HEK293 (cell line): ENCODE results near the gene E4F1.

Experiments used
- BCL11A ChIP-seq: fragments of 450-650 bp; formaldehyde crosslinking; IDR thresholded peaks from 2 replicates; pipeline ENCODE4 v1.5.1; 2016; ENCODE audit warnings: low read depth, missing biosample characterization, missing genetic modification characterization
- KLF10 ChIP-seq: fragments of 450-650 bp; IDR thresholded peaks from 2 replicates; pipeline ENCODE4 v1.5.1; 2018; ENCODE audit warnings: missing biosample characterization, mild to moderate bottlenecking, missing genetic modification characterization
- SP7 ChIP-seq: fragments of 450-650 bp; formaldehyde crosslinking; IDR thresholded peaks from 2 replicates; pipeline ENCODE4 v1.5.1; 2016; ENCODE audit warnings: missing biosample characterization, missing genetic modification characterization
- WT1 ChIP-seq: fragments of 450-650 bp; formaldehyde crosslinking; IDR thresholded peaks from 2 replicates; pipeline ENCODE4 v1.5.1; 2016; ENCODE audit warnings: missing biosample characterization, missing genetic modification characterization
- ZEB2 ChIP-seq: fragments of 450-650 bp; formaldehyde crosslinking; IDR thresholded peaks from 2 replicates; pipeline ENCODE4 v1.5.1; 2016; ENCODE audit warnings: missing biosample characterization, missing genetic modification characterization
- ZFP69B ChIP-seq: fragments of 450-650 bp; formaldehyde crosslinking; IDR thresholded peaks from 2 replicates; pipeline ENCODE4 v1.5.1; 2016; ENCODE audit warnings: missing biosample characterization, missing genetic modification characterization
- ZNF138 ChIP-seq: fragments of 450-650 bp; formaldehyde crosslinking; IDR thresholded peaks from 2 replicates; pipeline ENCODE4 v1.5.1; 2016; ENCODE audit warnings: missing biosample characterization, missing genetic modification characterization, borderline replicate concordance
- ZNF155 ChIP-seq: fragments of 450-650 bp; formaldehyde crosslinking; IDR thresholded peaks from 2 replicates; pipeline ENCODE4 v1.5.1; 2016; ENCODE audit warnings: missing biosample characterization, missing genetic modification characterization
- ZNF169 ChIP-seq: fragments of 450-650 bp; formaldehyde crosslinking; IDR thresholded peaks from 2 replicates; pipeline ENCODE4 v1.5.1; 2016; ENCODE audit warnings: missing biosample characterization, missing genetic modification characterization
- ZNF2 ChIP-seq: fragments of 450-650 bp; formaldehyde crosslinking; IDR thresholded peaks from 2 replicates; pipeline ENCODE4 v1.5.1; 2016; ENCODE audit warnings: missing biosample characterization, missing genetic modification characterization
- ZNF366 ChIP-seq: fragments of 450-650 bp; formaldehyde crosslinking; conservative IDR thresholded peaks from 2 replicates; pipeline ENCODE4 v1.5.1; 2016; ENCODE audit warnings: missing biosample characterization, missing genetic modification characterization
- ZNF391 ChIP-seq: fragments of 450-650 bp; formaldehyde crosslinking; IDR thresholded peaks from 2 replicates; pipeline ENCODE4 v1.5.1; 2016; ENCODE audit warnings: low read depth, missing biosample characterization, missing genetic modification characterization, borderline replicate concordance
- ZNF501 ChIP-seq: fragments of 450-650 bp; formaldehyde crosslinking; IDR thresholded peaks from 2 replicates; pipeline ENCODE4 v1.5.1; 2016; ENCODE audit warnings: missing biosample characterization, missing genetic modification characterization
- ZNF548 ChIP-seq: fragments of 450-650 bp; formaldehyde crosslinking; IDR thresholded peaks from 2 replicates; pipeline ENCODE4 v1.5.1; 2016; ENCODE audit warnings: missing biosample characterization, missing genetic modification characterization
- ZNF558 ChIP-seq: fragments of 450-650 bp; formaldehyde crosslinking; IDR thresholded peaks from 2 replicates; pipeline ENCODE4 v1.5.1; 2016; ENCODE audit warnings: missing biosample characterization, missing genetic modification characterization
- TF ChIP-seq, protein P1 (sequence below): fragments of 450-650 bp; formaldehyde crosslinking; IDR thresholded peaks from 2 replicates; pipeline ENCODE4 v1.5.1; 2017; ENCODE audit warnings: missing biosample characterization, mild to moderate bottlenecking, missing genetic modification characterization, moderate library complexity
- TF ChIP-seq, protein P2 (sequence below): fragments of 450-650 bp; formaldehyde crosslinking; IDR thresholded peaks from 2 replicates; pipeline ENCODE4 v1.5.1; 2016; ENCODE audit warnings: missing biosample characterization, missing genetic modification characterization
- TF ChIP-seq, protein P3 (sequence below): fragments of 450-650 bp; formaldehyde crosslinking; IDR thresholded peaks from 2 replicates; pipeline ENCODE4 v1.5.1; 2016; ENCODE audit warnings: missing biosample characterization, missing genetic modification characterization, borderline replicate concordance
- TF ChIP-seq, protein P4 (sequence below): fragments of 450-650 bp; formaldehyde crosslinking; IDR thresholded peaks from 2 replicates; pipeline ENCODE4 v1.5.1; 2016; ENCODE audit warnings: missing biosample characterization, missing genetic modification characterization
- TF ChIP-seq, protein P5 (sequence below): fragments of 450-650 bp; formaldehyde crosslinking; IDR thresholded peaks from 2 replicates; pipeline ENCODE4 v1.5.1; 2016; ENCODE audit warnings: missing biosample characterization, missing genetic modification characterization
- TF ChIP-seq, protein P6 (sequence below): fragments of 450-650 bp; formaldehyde crosslinking; optimal IDR thresholded peaks from 2 replicates; pipeline ENCODE3; 2016; ENCODE audit warnings: missing biosample characterization, mild to moderate bottlenecking, missing genetic modification characterization
- TF ChIP-seq, protein P7 (sequence below): fragments of 450-650 bp; formaldehyde crosslinking; IDR thresholded peaks from 2 replicates; pipeline ENCODE4 v1.5.1; 2017; ENCODE audit warnings: missing biosample characterization, missing genetic modification characterization

E4F1 gene

DNA sequence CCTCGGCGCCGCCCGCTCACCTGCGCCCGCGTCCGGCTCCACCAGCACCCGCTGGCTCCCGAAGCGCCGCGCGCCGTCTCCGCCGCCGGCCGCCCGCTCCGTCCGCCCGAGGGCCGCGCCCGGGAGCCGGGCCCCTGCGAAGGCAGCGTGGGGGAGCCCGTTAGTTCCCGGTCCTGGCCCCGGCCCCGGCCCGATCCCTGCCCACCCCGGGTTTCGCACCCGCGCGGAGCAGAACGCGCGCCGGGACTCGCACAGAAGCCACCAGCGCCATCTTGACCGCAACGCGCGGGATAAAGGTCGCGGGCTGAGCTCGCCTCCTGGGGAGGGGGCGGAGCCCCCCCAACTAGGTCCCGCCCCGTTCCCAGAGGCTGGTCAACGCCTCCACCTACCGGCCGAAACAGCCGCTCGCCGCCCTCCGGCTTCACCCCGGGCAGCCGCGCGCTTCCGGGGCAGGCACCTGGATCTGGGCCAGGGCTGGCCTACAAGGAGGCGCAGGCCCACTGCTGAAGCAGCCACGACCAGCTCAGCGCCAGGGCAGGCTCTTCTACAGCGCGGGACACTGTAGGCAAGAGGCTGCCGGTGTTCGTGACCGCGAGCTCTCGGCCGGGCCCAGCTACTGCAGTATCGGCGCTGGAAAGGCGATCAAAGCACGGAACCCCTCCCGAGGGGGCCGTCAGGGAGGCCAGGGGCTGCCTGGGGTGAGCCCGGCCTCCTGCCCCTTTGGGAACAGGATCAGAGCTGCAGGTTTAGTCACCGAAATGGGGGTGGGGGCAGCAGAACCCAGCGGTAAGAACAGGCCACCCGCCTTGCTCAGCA, 28.1 kb downstream of the E4F1 start, which contains the start of gene ECI1 (continued):
- TF ChIP-seq, protein P1, sequence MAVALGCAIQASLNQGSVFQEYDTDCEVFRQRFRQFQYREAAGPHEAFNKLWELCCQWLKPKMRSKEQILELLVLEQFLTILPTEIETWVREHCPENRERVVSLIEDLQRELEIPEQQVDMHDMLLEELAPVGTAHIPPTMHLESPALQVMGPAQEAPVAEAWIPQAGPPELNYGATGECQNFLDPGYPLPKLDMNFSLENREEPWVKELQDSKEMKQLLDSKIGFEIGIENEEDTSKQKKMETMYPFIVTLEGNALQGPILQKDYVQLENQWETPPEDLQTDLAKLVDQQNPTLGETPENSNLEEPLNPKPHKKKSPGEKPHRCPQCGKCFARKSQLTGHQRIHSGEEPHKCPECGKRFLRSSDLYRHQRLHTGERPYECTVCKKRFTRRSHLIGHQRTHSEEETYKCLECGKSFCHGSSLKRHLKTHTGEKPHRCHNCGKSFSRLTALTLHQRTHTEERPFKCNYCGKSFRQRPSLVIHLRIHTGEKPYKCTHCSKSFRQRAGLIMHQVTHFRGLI (tag by site-specific recombination): peak; percentile 63; the same call in 1 of the 2 replicates
- TF ChIP-seq ZNF558: no peak
- peak; percentile 92 for TF ChIP-seq SP7 (tag by site-specific recombination)
- TF ChIP-seq ZEB2: peak; percentile 99
- TF ChIP-seq ZFP69B (tag by site-specific recombination): peak; percentile 65
- peak; percentile 95 for TF ChIP-seq ZNF2
- TF ChIP-seq, protein P2, sequence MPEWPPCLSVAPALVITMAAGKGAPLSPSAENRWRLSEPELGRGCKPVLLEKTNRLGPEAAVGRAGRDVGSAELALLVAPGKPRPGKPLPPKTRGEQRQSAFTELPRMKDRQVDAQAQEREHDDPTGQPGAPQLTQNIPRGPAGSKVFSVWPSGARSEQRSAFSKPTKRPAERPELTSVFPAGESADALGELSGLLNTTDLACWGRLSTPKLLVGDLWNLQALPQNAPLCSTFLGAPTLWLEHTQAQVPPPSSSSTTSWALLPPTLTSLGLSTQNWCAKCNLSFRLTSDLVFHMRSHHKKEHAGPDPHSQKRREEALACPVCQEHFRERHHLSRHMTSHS (tag by site-specific recombination): no peak
- TF ChIP-seq ZNF155 (tag by site-specific recombination): no peak
- peak; percentile 88; the same call in 1 of the 2 replicates for TF ChIP-seq BCL11A (tag by site-specific recombination)
- TF ChIP-seq, protein P3, sequence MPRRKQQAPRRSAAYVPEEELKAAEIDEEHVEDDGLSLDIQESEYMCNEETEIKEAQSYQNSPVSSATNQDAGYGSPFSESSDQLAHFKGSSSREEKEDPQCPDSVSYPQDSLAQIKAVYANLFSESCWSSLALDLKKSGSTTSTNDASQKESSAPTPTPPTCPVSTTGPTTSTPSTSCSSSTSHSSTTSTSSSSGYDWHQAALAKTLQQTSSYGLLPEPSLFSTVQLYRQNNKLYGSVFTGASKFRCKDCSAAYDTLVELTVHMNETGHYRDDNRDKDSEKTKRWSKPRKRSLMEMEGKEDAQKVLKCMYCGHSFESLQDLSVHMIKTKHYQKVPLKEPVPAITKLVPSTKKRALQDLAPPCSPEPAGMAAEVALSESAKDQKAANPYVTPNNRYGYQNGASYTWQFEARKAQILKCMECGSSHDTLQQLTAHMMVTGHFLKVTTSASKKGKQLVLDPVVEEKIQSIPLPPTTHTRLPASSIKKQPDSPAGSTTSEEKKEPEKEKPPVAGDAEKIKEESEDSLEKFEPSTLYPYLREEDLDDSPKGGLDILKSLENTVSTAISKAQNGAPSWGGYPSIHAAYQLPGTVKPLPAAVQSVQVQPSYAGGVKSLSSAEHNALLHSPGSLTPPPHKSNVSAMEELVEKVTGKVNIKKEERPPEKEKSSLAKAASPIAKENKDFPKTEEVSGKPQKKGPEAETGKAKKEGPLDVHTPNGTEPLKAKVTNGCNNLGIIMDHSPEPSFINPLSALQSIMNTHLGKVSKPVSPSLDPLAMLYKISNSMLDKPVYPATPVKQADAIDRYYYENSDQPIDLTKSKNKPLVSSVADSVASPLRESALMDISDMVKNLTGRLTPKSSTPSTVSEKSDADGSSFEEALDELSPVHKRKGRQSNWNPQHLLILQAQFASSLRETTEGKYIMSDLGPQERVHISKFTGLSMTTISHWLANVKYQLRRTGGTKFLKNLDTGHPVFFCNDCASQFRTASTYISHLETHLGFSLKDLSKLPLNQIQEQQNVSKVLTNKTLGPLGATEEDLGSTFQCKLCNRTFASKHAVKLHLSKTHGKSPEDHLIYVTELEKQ (tag by site-specific recombination): no peak
- TF ChIP-seq ZNF138: no peak
- TF ChIP-seq, protein P4, sequence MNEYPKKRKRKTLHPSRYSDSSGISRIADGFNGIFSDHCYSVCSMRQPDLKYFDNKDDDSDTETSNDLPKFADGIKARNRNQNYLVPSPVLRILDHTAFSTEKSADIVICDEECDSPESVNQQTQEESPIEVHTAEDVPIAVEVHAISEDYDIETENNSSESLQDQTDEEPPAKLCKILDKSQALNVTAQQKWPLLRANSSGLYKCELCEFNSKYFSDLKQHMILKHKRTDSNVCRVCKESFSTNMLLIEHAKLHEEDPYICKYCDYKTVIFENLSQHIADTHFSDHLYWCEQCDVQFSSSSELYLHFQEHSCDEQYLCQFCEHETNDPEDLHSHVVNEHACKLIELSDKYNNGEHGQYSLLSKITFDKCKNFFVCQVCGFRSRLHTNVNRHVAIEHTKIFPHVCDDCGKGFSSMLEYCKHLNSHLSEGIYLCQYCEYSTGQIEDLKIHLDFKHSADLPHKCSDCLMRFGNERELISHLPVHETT (tag by site-specific recombination): peak; percentile 83; the same call in 1 of the 2 replicates
- TF ChIP-seq ZNF548 (tag by site-specific recombination): no peak
- no peak for TF ChIP-seq ZNF366 (tag by site-specific recombination)
- TF ChIP-seq, protein P5, sequence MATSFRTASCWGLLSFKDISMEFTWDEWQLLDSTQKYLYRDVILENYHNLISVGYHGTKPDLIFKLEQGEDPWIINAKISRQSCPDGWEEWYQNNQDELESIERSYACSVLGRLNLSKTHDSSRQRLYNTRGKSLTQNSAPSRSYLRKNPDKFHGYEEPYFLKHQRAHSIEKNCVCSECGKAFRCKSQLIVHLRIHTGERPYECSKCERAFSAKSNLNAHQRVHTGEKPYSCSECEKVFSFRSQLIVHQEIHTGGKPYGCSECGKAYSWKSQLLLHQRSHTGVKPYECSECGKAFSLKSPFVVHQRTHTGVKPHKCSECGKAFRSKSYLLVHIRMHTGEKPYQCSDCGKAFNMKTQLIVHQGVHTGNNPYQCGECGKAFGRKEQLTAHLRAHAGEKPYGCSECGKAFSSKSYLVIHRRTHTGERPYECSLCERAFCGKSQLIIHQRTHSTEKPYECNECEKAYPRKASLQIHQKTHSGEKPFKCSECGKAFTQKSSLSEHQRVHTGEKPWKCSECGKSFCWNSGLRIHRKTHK: no peak
- TF ChIP-seq WT1: peak; percentile 49; the same call in 1 of the 2 replicates
- TF ChIP-seq ZNF169 (tag by site-specific recombination): no peak
- TF ChIP-seq ZNF391 (tag by site-specific recombination): peak; percentile 84; the same call in 1 of the 2 replicates
- TF ChIP-seq, protein P6, sequence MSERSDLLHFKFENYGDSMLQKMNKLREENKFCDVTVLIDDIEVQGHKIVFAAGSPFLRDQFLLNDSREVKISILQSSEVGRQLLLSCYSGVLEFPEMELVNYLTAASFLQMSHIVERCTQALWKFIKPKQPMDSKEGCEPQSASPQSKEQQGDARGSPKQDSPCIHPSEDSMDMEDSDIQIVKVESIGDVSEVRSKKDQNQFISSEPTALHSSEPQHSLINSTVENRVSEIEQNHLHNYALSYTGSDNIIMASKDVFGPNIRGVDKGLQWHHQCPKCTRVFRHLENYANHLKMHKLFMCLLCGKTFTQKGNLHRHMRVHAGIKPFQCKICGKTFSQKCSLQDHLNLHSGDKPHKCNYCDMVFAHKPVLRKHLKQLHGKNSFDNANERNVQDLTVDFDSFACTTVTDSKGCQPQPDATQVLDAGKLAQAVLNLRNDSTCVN: peak; percentile 97
- TF ChIP-seq KLF10 (tag by site-specific recombination): peak; percentile 89
- TF ChIP-seq, protein P7, sequence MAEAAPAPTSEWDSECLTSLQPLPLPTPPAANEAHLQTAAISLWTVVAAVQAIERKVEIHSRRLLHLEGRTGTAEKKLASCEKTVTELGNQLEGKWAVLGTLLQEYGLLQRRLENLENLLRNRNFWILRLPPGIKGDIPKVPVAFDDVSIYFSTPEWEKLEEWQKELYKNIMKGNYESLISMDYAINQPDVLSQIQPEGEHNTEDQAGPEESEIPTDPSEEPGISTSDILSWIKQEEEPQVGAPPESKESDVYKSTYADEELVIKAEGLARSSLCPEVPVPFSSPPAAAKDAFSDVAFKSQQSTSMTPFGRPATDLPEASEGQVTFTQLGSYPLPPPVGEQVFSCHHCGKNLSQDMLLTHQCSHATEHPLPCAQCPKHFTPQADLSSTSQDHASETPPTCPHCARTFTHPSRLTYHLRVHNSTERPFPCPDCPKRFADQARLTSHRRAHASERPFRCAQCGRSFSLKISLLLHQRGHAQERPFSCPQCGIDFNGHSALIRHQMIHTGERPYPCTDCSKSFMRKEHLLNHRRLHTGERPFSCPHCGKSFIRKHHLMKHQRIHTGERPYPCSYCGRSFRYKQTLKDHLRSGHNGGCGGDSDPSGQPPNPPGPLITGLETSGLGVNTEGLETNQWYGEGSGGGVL (tag by site-specific recombination): peak; percentile 22; the same call in 1 of the 2 replicates
- peak; percentile 73 for TF ChIP-seq ZNF501 (tag by site-specific recombination)
